Activated T-helper 1 cell treated with Interleukin-2 at 50 U/mL for 16 hours (primary cell): ENCODE data around the gene SPTAN1.
"Not testable (repeated sequence)": the region's sequence is repeated elsewhere in the genome, so short reads cannot be mapped to it uniquely, and the experiment has no call there.

ENCODE experiments used
- DNase-seq: peaks from one replicate; pipeline ENCODE4 v3.0.0-alpha.2; 2020; ENCODE audit warnings: low read depth

The SPTAN1 gene

GRCh38 chr9:128633601-128634000 lies 81.2 kb downstream of the SPTAN1 start:
- no peak for DNase-seq

GRCh38 chr9:128634111-128634510 lies 81.7 kb downstream of the SPTAN1 start:
- no peak for DNase-seq

GRCh38 chr9:128634651-128635262 lies 82.4 kb downstream of the SPTAN1 start:
- no peak for DNase-seq

- no peak for DNase-seq
These were observed 83.1 kb downstream of the SPTAN1 start for GRCh38 chr9:128635266-128636023.

- no peak for DNase-seq
These were observed 83.6 kb downstream of the SPTAN1 start for GRCh38 chr9:128636024-128636390.

- DNase-seq = no peak
These were observed 84.5 kb downstream of the SPTAN1 start for GRCh38 chr9:128636556-128637530.

- DNase-seq = no peak
These were observed 85.3 kb downstream of the SPTAN1 start for GRCh38 chr9:128637656-128638055.

- DNase-seq = no peak
These were observed 86.2 kb downstream of the SPTAN1 start for GRCh38 chr9:128638580-128638979.

GRCh38 chr9:128640603-128641002 lies 88.2 kb downstream of the SPTAN1 start:
- no peak for DNase-seq

GRCh38 chr9:128642675-128643245 lies 90.4 kb downstream of the SPTAN1 start:
- no peak for DNase-seq

- no peak for DNase-seq
These were observed 91.3 kb downstream of the SPTAN1 start for GRCh38 chr9:128643519-128644300.

GRCh38 chr9:128648206-128648605 lies 95.8 kb downstream of the SPTAN1 start:
- DNase-seq = peak; percentile 46

GRCh38 chr9:128651798-128652197 lies 99.4 kb downstream of the SPTAN1 start:
- DNase-seq = no peak

GRCh38 chr9:128653908-128654307 lies 101.5 kb downstream of the SPTAN1 start:
- no peak for DNase-seq

GRCh38 chr9:128654481-128654880 lies 102.1 kb downstream of the SPTAN1 start:
- no peak for DNase-seq

- peak; percentile 95 for DNase-seq
These were observed 104.3 kb downstream of the SPTAN1 start, which contains the start of gene DYNC2I2 for GRCh38 chr9:128656416-128657343. DYNC2I2 (minus strand) TSS chr9:128656847; CDS start chr9:128656726, 121 bp downstream.

- DNase-seq = no peak
These were observed 104.9 kb downstream of the SPTAN1 start for GRCh38 chr9:128657344-128657704.

GRCh38 chr9:128657796-128658195 lies 105.4 kb downstream of the SPTAN1 start:
- DNase-seq = no peak

GRCh38 chr9:128666481-128666941 lies 114.1 kb downstream of the SPTAN1 start:
- not testable (repeated sequence) for DNase-seq

- DNase-seq = no peak
These were observed 117.4 kb downstream of the SPTAN1 start for GRCh38 chr9:128669786-128670185.
